Measurements from ENCODE around the gene DIRAS1.

The DIRAS1 gene

GRCh38 chr19:2755448-2755705 is 34.2 kb upstream of the DIRAS1 start:
- DNase-seq (ENCODE audit: low read depth) = no peak

- DNase-seq (ENCODE audit: low read depth) = no peak
These were observed 33.7 kb upstream of the DIRAS1 start for GRCh38 chr19:2754659-2755447.

- no peak for DNase-seq (ENCODE audit: low read depth)
These were observed 30.3 kb upstream of the DIRAS1 start for GRCh38 chr19:2751438-2751830.

GRCh38 chr19:2750808-2751437 is 29.8 kb upstream of the DIRAS1 start:
- no peak for DNase-seq (ENCODE audit: low read depth)

DNA sequence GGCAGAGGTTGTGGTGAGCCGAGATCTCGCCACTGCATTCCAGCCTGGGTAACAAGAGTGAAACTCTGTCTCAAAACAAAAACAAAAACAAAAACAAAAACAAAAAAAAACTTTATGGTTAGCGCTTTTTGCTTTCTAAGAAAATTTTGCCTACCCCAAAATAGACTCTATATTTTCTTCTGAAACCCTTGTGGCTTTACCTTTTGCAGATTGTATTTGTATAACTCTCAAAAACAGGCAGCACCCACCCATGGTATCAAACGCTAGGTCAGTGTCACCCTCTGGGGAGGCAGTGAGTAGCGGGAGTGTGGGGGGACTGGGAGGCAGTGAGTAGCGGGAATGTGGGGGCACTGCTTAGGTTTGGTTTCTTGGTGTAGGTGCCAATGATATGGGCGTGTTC is 26.2 kb upstream of the DIRAS1 start:
- DNase-seq (ENCODE audit: low read depth) = no peak

DNA sequence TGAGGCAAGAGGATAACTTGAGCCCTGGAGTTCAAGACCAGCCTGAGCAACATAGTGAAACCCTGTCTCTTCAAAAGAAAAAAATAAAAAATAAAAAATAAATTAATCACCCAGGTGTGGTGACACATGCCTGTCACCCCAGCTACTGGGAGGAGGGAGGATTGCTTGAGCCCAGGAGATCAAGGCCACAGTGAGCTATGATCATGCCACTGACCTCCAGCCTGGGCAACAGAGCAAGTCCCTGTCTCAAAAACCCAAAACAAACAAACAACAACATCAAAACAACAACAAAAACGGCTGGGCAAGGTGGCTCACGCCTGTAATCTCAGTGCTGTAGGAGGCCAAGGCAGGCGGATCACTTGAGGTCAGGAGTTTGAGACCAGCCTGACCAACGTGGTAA is 22.9 kb upstream of the DIRAS1 start:
- DNase-seq (ENCODE audit: low read depth) = no peak

DNA sequence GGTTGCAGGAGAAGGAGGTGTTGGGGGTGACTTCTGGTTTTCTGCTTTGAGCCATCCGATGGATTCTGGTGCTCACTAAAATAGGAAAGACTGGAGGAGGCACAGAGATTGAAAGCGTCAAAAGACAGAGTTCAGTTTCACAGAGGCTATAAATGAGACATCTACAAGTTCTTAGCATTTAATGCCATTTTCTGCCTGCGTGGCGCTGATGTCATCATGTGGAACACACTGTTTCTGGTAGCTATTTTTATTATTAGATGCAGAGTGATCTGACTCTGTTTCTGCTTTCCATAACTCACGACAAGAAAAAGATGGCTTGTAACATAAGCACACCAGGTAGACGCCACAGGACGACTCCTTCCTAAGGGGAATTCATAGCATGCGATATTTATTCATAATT is 21.9 kb upstream of the DIRAS1 start:
- no peak for DNase-seq (ENCODE audit: low read depth)

- no peak for DNase-seq (ENCODE audit: low read depth)
These were observed 19.1 kb upstream of the DIRAS1 start for GRCh38 chr19:2740314-2740656.

DNA sequence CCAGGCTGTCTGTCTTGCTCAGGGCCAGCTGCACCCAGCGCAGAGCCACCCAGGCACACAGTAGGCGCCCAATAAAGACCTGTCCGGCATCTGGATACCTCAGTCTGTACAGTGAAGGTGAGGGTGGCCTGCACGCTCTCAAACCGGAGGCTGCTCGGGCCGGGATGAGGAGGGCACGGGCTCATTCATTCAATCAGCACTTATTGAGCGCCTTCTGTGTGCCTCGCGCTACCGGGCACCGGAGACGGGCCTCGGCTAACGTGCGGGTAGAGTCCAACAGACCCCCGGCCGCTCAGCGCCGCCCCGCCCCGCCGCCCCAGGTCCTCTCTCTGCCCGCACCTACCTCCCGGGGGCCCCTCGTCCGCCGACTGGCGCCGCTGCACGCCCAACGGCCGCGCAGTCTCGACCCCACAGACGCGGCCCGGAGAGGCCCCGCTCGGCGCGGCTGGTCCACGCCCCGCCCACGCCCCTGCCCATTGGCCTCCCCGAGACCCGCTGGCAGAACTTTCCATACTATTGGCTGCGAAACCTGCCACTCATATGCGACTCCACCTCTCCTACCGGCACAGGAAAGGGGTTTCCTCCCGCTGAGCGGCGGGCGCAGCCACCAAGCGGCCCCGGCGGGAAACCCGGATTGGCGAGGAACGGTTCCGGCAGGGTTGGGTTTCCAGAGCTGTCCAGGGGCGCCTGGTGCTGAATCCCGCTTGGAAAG is 18.6 kb upstream of the DIRAS1 start, which contains the start of gene SLC39A3:
Gene SLC39A3, minus strand, starts transcription at position 416 of the 712 bp plus-strand sequence. CDS start 2,760 bp downstream, outside the sequence.
- peak; percentile 98 for DNase-seq (ENCODE audit: low read depth)

DNA sequence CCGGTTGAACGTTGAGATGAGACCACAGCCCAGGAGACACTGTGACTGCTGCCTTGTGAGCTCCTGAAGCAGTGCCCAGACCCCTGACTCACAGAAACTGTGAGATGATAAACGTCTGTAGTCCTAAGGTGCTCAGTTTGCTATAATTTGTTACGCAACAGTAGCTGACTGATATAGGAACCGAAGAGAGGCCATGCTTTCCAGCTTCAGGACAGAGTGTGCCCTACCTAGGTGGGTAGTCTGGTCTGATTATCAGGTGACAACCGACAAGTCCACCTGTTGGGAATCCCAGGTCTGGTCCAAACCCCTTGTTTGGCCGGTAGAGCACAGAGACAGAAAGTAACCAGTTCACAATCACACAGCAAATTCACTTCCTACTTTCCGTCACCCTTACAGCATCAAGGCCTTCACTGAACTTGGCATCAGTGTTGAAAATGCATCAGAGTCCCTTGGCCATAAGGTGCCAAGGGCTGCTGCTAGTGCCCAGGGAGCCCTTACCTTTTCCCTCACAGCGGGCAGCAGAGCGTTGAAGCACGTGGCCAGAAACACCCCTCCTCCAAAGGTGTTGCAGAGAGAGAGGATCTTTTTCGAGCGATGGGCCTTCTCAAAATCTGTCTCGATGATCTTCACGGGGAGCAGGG is 15.5 kb upstream of the DIRAS1 start:
- no peak for DNase-seq (ENCODE audit: low read depth)

- DNase-seq (ENCODE audit: low read depth) = no peak
These were observed 14.2 kb upstream of the DIRAS1 start for GRCh38 chr19:2735374-2735773.

DNA sequence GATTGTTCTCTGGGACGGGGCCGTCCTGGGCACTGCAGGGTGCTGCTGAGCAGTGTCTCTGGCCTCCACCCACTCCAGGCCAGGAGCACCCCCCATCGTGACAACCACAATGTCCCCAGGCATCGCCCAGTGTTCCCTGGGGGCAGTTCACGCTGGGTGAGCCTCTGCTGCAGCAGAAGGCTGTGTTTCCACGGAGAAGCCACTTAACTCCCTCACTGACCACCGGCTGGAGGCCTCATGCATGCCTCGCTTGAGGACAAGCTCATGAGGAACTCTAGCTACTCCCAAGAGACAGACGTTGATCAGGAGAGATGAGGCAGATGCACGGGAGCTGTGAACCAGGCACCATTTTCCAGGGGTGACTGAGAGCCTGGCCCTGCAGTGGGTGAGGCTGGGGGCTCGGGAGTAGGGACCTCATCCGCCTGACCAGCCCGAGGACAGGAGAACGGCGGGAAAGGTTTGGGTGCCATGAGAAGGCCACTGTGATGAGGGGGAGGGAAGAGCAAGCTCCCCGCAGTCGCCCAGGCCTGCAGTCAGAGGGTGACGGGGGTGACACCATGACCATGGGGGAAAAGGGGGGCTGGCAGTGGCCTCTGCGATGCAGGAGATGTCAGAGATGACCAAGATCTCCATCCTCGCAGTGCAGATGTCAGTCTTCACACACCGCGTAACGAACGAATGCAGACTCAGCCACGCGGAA is 13.6 kb upstream of the DIRAS1 start:
- no peak for DNase-seq (ENCODE audit: low read depth)

DNA sequence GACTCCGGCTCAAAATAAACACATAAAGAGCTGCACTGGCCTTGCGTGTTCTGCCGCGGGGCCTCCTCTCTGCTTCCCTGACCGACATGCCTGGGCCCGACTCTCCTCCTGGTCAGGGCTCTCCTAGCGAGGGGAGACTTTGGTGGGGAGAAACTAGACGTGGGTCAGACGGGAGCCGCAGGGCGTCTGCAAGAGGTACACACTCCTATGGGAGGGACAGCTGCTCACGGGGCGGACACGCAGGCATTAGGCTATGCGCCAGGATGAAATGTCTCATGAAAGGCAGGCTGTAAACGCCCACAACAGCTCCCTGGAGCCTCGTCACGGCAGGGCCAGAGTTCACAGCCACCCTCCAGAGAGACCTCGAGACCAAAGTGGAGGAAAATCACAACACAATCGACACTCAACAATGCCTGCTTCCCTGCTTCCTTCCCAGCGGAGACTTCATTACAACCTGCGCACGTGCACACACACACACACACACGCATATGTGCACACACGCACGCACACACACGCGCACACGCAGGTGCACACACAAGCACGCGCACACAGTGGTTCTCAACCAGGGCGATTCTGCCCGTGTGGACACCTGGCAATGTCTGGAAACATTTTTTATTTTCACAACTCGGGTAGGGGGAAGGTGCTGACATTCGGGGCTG is 12.9 kb upstream of the DIRAS1 start:
- DNase-seq (ENCODE audit: low read depth) = no peak

DNA sequence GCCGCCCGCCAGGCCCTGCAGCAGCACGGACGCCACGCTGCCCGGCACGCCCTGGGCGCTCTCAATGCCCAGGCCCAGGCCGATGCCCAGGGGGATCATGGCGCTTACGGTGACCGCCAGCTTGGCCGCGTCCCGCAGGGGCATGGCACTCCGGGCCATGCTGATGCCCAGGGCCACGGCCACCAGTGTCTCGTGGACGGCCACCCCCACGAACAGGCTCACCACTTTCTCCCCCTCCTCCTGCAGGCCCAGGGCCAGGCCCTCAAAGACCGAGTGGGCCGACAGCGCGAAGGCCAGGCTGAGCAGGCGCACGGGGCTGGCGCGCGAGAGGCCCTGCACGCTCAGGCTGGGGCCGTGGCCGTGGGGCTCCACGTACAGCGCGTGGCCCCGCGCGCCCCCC is 11.7 kb upstream of the DIRAS1 start:
- DNase-seq (ENCODE audit: low read depth) = no peak

GRCh38 chr19:2732157-2732725 is 11.1 kb upstream of the DIRAS1 start:
- no peak for DNase-seq (ENCODE audit: low read depth)

DNA sequence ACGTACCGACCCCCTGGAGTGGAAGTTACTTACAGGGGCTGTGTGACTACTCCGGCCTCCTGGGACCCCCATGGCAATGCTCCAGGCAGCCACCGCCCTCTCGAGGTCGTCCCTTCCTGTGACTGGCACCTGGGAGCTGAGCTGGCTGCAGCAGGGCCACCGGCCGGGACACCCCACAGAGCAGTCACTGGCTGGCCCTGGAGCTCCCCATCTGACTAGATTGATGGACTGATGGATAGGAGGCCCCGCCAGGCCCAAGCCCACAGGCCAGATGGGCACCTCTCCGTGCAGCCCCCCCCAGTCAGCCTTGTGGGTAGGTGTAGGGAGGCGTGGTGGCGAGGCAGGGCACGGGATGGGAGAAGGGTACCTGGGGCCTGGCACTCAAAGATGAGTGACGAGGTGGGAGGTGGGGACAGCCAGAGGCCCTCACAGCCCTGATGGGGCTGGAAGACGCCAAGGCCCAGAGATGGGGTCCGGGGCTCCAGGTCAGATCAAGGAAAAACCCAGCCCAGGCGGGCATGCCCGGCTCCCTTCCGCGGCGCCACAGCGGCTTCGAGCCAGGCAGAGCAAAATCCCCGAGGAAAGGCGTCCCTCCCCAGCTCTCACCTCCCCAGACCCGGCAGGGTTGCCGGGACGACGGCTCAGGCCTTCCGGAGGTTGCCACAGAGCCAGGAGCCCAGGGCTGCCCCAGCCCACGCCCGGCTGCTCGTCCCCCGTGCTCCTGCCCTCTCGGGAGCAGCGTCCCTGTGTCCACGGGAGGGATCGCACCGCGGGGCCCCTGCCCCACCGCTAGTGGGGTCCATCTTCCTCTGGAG is 10.2 kb upstream of the DIRAS1 start:
- DNase-seq (ENCODE audit: low read depth) = no peak

- DNase-seq (ENCODE audit: low read depth) = no peak
These were observed 9.0 kb upstream of the DIRAS1 start for GRCh38 chr19:2729943-2730818.

DNA sequence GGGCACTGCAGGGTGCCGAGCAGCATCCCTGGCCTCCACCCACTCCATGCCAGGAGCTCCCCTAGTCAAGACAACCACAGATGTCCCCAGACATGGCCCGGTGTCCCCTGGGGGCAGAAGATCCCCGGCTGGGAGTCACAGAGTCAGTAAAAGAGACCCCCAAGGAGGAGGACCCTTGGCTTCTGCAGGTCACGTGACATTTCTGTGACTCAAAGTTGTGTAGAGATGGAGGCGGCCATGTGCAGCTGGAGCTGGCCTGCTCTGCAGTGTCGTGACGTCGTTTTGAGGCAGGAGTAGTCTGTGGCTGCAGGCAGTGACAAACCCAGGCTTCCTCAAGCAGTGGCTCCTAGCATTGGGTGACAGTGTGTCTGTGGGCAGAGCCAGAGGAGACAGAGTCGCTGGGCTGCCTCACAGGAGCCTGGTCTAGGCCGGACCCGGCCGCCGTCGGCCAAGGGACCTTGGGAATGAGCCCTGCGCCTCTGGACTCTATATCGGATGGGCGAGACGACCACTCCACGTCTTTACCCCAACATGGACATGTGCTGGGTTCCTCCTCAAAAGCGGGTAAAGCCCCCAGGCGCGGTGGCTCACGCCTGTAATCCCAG is 7.7 kb upstream of the DIRAS1 start:
- no peak for DNase-seq (ENCODE audit: low read depth)

GRCh38 chr19:2727640-2727944 is 6.4 kb upstream of the DIRAS1 start:
- no peak for DNase-seq (ENCODE audit: low read depth)

Measured in stimulated activated CD8-positive, alpha-beta memory T cell treated with anti-CD3 and anti-CD28 coated beads, Interleukin-4, amount 100 ng/mL, for 24 hours (primary cell).